ENCODE measurements around the gene ZIC5.

The ZIC5 gene

GRCh38 chr13:99971576-99972189, at the start of gene ZIC5:
Gene ZIC5 (minus strand): TSS chr13:99971767. CDS start chr13:99971603, 164 bp downstream.
- DNase-seq: peak; percentile 20

- DNase-seq: no peak
These were observed 48.3 kb upstream of the ZIC5 start for GRCh38 chr13:100019780-100020356.

- no peak for DNase-seq
These were observed 43.1 kb upstream of the ZIC5 start for GRCh38 chr13:100014621-100015020.

- no peak for DNase-seq
These were observed 26.7 kb upstream of the ZIC5 start for GRCh38 chr13:99998261-99998660.

DNA sequence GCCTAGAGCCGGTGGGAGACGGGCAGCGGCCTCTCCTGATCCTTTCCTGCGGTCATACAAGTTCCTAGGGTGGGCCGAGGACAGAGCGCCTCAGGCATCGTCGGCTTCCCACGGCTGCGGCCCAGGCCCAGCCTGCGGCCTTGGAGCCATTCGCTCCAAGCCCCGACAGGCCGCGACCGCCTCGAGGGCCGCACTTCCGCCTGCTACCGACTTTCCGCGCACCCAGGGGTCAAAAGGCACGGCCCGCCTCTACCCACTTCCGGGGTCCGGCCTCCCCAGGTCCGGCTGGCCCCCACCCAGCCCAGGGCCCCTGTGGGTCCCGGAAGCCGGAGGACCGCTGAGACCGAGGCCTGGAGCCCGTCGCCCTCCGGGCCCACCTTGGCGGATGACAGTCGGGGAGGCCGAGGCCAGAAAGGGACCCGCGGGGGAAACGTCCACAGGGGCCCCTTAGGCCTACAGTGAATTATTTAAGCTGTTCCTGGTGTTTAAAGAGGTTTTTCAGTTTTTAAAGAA, 26.2 kb upstream of the ZIC5 start:
- no peak for DNase-seq

DNA sequence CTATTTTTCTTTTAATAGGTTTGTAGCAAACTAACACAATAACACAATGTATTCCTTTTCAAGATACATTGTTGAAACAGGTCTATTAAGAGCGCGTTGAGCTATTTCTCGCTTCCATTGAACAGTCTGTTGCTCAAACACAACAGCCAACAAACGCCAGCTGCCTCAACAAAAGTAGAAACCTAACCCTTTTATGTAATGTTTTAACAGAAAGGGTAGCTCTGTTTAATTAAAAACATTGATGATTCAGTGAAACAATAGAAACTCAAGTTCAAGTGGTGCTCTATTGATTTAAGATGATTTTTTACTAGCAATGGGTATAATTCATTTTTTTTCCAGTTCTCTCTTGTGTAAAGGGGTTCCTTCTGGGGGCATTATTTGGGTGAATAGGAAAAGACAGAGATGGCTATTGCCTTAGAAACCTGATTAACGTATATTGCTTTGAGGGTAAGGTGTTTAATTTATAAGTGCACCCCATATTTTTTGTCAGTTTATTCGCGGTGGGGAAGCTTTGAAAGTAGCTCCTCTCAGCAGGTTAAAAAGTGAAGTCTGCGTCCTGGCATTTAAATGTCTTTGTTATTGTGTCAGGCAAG, 24.9 kb upstream of the ZIC5 start:
- DNase-seq: no peak

DNA sequence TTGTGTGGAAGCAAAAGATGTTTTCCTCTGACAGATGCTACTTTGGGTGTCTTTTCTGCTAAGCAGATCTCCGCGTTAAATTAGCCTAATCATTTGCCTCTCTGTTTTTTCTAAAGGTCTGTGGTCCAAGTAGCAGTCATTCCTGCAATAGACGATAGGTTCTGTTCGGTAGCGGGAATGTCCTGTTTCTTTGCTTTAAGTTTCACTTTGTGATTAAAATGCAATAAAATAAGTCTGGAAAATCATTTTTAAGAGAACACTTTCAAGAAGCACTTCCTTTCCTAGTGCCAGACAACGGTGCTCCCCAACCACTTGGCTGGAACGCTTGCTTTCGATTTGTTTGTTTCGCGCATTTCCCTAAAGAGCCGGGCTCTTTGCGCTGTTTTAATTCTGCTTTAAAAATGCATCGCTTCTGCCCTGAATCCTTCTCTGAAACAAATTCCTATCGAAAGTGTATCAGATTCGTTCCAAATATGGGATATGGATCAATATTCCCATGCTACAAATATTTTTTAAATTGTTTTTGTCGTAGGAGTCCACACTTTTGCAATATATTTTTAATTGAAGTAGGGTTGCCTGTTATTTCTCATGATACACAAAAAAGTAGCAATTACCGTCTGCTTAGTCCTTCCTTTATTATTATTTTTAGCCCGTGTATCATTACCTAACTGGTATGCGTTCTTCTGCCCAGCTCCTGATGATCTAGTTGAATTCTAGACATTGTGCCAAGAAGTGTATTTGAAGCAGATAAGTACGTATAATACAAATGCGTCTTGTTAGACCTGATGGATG, 24.2 kb upstream of the ZIC5 start:
- DNase-seq: peak; percentile 23

- no peak for DNase-seq
These were observed 23.6 kb upstream of the ZIC5 start for GRCh38 chr13:99995104-99995588.

GRCh38 chr13:99994638-99995020, 23.1 kb upstream of the ZIC5 start:
- no peak for DNase-seq

GRCh38 chr13:99993660-99994637, 22.4 kb upstream of the ZIC5 start:
- DNase-seq: no peak

- no peak for DNase-seq
These were observed 21.4 kb upstream of the ZIC5 start for GRCh38 chr13:99992949-99993351.

DNA sequence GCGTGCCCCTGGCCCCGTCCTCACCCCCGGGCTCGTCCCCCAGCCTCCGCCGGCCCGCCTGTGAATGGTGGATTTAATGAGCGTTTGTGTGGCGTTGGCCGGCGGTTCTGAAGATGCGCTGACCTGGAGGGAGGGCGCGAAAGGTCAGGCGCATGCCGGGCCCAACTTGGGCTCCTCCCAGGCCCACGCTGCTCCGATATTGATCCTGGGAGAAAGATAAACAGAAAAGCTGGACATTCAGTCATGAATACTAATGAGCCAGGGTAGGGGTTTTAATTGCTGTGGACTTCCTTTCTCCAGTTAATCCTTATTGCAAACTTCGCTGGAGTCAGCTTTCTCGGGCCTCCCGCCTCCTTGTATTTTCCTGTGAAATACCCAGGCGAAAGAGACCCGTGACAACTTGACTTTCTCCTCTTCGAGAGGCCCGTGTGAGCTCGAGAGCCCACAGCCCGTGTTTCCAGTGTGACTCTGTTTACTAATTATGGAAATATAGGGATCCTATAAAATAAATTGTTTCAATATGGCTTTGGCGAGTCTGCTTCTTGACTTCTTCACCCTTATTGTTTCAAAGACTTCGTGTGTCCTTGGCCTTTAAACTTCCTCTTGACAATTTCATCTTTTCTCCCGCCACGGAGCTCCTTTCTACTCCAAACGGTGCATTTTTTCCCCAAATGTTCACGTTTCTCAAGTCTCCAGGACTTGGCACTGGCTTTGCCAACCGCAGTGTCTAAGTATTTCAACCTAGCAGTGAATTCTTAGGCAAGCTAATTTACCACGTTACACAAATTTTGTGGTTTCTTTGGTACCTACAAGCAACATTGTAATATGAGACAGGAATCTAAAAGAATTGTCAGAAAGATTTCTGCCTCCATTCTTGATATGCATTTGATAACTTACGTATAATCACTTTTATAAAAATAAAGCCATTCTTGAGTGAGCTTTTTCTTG, 20.5 kb upstream of the ZIC5 start:
- no peak for DNase-seq

DNA sequence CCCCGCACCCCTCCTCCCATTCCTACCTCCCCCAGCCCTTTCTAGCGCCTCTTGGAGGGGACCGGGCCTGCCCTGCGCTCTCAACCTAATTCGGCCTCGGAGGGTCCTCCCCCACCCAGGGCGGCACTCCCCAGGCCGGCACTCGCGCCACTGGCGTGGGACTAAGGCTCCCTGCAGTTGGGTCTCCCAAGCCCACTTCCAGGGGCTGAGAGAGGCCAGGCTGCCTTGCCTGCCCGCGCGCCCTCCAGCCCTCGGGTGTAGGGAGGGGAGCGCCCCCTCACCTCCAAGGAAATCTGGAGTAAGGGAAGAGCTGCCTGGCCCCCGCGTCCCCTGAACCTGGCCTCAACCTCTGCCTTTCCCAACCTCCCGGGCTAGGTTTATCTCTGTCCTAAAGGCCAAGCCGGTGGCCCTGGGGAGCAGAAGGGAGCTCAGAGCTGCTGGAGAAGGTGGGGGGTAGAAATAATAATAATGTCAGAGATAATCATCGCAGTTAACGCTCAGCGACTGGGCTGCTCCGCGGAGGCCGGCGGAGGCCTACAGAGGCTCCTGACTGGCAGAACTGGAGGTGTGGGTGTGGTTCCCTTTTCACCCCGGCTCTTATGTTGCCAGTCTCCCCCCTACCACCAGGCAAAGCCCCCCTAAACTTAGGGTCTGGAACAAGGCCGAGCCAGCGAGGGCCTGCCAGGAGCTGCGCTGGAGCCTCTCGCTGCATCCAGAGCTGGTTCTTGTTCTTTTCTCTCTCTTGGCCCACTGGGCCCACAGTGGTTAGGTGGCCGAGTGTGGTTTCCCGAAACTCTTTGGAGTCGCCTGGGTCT, 19.7 kb upstream of the ZIC5 start:
- DNase-seq: no peak

- DNase-seq: no peak
These were observed 18.8 kb upstream of the ZIC5 start for GRCh38 chr13:99990126-99990977.

DNA sequence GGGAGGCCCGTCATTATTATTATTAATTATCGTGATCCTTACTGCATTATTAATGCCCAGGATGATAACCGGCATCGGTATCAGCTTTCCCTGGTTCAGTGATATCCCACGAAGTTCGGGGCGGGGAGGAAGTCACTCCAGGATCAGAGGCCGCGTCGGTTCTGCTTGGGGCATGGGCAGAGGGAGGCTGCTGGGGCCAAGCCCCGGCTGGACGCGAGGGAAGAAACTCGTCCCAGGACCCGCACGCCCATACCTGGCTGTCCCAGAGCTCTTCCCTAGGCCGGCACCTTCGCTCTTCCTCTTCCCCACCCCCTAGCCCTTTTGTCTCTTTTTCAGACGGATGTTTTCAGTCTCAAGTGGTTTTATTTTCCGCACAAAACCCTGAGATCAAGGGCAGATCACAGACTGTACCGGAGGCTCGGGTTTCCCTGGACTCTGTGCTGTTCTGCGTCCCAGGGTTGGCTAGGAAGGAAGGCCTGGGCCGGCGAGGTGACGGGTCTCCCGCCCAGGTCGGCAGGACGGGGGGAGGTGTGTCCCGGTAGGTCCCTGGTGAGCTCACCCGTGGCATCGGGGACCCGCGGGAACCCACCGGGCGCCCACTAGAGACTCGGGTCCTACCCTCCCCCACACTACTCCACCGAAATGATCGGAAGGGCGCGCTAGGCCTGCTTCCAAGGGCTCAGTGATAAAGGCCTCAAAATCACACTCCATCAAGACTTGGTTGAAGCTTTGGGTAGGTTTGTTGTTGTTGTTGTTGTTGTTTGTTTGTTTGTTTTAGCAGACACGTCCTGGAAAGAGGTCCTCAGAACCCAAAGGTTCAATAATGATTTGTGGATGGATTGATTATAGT, 17.9 kb upstream of the ZIC5 start:
- DNase-seq: no peak

- DNase-seq: no peak
These were observed 17.1 kb upstream of the ZIC5 start for GRCh38 chr13:99988529-99989275.
